ENCODE results near the gene STEAP1B.
A peak's percentile ranks its signal among the peaks of the same experiment; 100 is the strongest.
"Not testable (repeated sequence)": the region's sequence is repeated elsewhere in the genome, so short reads cannot be mapped to it uniquely, and the experiment has no call there.

STEAP1B gene

DNA sequence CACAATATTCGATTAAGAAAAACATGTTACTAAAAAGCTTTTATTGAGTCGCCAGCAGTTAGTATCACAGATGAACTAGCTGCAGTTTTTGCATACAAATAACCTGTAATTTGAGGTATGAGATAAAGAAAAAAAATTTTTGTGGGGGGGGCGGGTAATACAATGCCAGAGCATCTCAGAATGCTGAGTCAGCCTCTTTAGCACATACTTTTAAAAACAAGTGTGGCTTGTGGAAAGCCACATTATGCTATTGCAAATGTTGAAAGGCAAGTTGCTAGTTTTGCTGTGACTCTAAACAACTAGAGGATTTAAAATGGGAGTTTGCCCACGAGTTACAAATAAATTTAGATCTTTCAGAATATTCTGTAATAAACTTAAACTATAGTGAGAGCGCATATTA lies 2.1 kb upstream of the STEAP1B start:
- DNase-seq; in situ Hi-C loops (cut with MboI; ENCODE audit: low pct_unique_long_range_greater_than_20kb, low sequenced_read_pairs): not testable (repeated sequence)

DNA sequence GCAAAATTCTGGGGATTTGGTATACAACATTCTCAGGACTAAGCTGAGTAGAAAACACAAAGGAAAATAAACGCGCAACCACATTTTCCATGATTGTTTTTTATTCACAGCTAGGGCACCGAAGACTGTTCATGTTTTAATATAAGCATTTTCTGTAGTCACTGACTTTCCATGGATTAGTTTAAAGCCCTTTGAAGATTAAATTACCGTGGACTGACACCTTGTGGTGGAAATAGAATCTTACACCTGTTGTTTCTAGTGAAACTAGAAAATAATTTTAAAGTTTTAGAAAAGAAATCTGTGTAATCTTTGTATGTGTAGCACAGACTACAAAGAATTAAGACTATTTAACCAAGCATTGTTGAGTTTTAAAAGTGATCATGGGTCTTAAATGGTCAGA lies 1.3 kb upstream of the STEAP1B start:
- in situ Hi-C loops (cut with MboI; ENCODE audit: low pct_unique_long_range_greater_than_20kb, low sequenced_read_pairs): not testable (repeated sequence)
- peak; percentile 26 for DNase-seq

DNA sequence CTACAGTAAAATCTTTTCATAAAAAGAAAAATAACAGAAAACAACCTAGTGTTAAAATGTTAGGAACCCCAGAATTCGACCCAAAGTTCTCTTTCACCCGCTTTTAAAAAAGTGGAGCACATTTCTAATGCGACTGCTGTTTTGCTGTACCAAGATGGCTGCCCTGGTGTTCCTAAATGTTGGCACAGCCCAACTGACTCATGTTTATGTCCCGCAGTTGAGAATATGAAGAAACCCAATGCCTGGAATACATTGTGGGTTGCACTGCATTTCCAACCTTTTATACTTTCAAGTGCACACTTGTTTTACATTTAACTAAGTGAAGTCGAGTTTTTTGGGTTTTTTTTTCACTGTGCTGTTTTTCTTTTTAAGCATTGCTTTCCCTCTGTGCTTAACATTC lies 944 bp downstream of the STEAP1B start:
- DNase-seq: no peak

DNA sequence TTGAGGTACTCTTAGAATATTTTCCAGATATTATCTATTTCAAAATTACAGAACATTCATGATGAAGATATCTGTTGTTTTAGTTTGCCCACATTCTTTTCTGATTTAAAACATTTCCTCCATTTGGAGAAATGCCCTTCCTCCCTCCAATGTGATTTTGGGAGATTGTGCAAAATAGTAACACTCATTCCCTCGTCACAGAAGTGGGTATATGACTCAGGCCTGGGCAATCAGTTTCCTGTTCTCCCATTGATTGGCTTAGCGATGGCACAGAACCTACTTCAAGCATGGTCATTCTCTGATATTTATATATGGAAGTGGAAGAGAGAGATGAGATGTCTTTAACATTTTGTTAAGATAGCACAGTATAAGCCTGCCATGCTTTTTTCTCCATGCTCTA lies 3.1 kb downstream of the STEAP1B start:
- DNase-seq; in situ Hi-C loops (cut with MboI; ENCODE audit: low pct_unique_long_range_greater_than_20kb, low sequenced_read_pairs): not testable (repeated sequence)

More for the DNA sequence above, 944 bp downstream of the STEAP1B start:
- in situ Hi-C loops (cut with MboI; ENCODE audit: low pct_unique_long_range_greater_than_20kb, low sequenced_read_pairs): no loop called here

DNA sequence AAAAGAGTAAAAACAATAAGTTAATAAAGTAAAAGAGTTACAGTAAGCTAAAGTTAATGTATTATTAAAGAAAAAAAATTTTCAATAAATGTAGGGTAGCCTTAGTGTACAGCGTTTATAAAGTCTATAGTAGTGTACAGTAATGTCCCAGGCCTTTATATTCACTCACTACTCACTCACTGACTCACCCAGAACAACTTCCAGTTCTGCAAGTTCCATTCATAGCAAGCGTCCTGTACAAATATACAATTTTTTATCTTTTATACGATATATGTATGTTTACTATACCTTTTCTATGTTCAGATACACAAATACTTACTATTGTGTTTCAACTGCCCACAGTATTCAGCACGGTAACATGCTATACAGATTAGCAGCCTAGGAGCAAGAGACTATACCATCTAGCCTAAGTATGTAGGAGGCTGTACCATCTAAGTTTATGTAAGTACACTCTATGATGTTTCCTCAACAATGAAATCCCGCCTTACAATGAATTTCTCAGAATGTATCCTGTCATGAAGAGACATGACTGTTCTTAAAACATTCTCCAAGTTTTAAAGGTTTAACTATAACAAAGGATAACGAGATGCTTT lies 3.6 kb downstream of the STEAP1B start:
- in situ Hi-C loops (cut with MboI; ENCODE audit: low pct_unique_long_range_greater_than_20kb, low sequenced_read_pairs); DNase-seq: not testable (repeated sequence)

DNA sequence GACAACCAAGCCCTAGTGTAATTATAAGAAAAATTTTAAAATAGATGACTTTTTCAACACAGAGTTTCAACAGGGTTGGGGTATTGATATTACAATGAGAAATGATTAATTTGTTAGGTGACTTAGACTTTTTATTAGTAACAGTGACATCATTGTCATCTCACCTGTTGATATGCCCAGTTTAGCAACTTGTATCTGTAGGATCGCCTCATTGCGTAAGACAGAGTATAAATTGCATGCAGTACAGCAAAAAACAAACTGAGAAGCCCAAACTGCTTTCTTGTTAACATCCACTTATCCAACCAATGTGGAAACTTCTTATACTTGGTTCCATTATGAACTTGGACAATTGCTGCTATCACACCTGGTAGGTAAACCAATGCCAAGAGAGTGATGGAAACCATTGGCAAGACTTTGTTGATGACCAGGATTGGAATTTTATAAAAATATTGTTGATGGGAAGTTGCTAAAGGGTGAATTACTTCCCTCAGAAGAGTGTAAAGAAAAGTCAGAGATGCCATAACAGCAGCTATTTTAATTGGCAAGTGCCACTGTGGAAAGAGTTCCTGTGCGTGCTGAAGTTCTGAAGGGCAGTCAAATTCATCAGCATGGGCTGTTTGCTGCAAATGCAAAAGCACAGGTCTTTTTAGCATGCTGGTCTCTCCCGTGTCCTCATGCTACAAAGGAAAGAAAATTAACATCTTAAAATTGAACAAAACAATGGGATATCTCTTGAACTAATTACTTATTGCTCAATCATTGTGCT lies 6.6 kb downstream of the STEAP1B start:
- DNase-seq; in situ Hi-C loops (cut with MboI; ENCODE audit: low pct_unique_long_range_greater_than_20kb, low sequenced_read_pairs): not testable (repeated sequence)

DNA sequence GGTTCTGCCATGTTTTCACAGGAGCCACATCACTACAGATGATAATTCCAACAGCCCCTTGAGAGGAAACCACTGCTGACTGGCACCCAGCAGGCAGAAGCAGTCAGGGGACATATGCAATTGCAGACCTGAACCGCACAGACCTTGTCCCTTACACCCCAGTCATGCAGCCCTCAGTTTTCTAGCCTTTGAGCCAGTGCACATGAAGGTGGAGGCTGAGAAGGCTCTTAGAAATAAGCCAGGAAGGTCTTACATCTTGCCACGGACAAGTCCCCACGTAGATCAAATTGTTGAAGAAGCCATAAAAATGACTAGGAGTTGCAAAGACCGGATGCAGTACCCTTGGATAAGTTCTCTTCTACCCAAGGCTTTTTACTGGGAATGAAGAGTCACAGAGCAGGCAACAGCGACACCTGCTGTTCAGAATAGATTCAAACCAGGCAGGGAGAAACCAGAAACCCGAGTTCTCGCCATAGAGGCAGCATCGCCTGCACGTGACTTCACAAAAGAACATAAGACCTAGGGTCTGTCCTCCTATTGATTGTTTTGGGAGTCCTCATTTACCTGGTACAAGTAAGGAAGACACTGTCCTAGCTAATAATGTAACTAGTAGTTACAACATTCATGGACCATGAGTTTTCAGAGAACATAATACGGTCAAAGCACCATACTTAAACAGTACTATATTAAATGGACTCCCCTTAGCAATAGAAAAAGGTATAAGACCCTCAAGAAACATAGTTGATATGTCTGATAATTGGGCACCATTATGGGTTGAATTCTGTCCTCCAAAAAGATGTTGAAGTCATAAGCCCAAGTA lies 11.1 kb downstream of the STEAP1B start:
- peak; percentile 73 for DNase-seq
- in situ Hi-C loops (cut with MboI; ENCODE audit: low pct_unique_long_range_greater_than_20kb, low sequenced_read_pairs): loop anchor here (10.0 kb wide), 1 partner anchor 384 kb away; no protein-coding TSS in a partner anchor

DNA sequence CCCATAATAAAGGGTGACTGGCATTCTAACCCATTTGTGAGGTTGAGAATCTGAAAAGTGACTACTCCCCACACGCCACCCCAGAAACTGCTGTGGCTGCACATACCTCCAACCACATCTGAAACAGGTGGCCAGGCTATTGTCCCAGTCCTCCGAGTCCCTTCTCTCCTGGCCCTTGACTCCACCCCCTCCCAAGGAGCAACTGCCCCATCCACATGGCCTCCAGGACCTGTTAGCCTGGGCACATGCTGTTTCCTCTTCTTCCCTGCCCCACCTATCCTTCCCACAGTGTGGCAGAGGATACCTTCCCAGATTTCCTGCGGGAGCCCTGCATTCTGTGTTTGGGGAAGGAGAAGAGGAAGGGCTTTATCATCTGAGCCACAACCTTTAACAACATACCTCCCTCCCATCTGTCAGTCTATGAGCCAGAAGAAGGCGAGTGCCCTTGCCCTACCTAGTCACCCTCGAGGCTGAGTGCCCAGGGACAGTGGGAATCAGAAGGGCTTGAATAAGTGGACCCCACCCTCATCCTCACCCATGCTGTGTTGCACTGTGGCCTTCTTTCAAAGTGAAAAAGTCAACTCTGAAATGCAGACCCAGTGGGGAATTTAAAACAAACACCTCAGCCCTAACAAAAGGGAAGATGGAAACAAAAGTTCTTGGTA lies 11.9 kb downstream of the STEAP1B start:
- in situ Hi-C loops (cut with MboI; ENCODE audit: low pct_unique_long_range_greater_than_20kb, low sequenced_read_pairs): loop anchor here (10.0 kb wide), 1 partner anchor 383 kb away; no protein-coding TSS in a partner anchor

DNA sequence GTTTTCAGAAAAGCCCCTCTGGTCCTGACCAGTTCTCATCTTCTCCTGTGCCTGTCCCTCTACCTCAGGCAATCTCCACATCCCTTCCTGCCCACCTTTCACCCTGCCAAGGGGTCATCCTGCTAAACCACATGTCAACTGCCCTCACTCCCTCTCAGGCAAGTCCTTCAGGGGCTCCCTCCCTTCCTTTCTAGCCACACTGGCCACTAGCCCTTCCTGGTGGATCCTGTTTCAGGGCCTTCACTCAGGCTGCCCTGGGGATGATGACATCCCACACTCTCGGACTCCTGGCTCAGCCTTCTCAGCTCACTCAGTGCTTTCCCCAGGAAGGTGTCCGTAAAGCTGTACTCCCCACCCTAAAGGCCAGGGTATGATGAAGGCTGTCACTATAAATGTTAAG lies 13.4 kb downstream of the STEAP1B start:
- DNase-seq: no peak
- in situ Hi-C loops (cut with MboI; ENCODE audit: low pct_unique_long_range_greater_than_20kb, low sequenced_read_pairs): loop anchor here (10.0 kb wide), 1 partner anchor 382 kb away; no protein-coding TSS in a partner anchor

More for the DNA sequence above, 11.9 kb downstream of the STEAP1B start:
- no peak for DNase-seq

DNA sequence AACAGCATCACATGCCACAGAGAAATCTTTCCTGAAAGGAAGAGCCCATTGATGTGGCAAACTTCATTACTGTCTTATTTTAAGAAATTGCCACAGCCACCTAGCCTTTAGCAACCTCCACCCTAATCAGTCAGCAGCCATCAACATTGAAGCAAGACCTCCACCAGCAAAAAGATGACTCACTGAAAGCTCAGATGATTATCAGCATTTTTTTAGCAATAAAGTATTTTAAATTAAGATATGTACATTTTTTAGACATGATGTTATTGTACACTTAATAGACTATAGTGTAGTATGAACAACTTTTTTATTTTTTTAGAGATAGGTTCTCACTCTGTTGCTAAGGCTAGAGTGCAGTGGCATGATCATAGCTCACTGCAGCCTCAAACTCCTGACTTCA lies 14.8 kb downstream of the STEAP1B start:
- DNase-seq: no peak

DNA sequence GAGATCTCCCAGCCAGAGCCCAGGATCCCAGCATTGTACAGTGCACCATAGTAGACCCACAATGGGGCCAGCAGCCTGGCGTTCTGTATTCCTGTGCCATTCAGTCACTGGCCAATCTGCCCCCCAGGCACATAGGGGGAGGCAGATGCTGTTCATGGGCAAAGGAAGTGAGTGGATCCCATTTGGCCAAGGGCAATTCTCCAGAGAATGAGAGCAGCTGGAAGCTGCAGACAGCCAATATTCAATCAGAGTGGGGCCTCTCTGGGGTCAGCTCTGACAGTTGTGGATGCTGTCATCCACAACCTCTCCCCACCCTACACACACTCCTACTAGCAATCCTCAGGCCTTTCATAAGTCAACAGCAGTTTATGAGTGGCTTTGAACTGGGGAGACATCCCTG lies 17.5 kb downstream of the STEAP1B start:
- no peak for DNase-seq
- in situ Hi-C loops (cut with MboI; ENCODE audit: low pct_unique_long_range_greater_than_20kb, low sequenced_read_pairs): loop anchor here (10.0 kb wide), 1 partner anchor 378 kb away; no protein-coding TSS in a partner anchor

More for the DNA sequence above, 14.8 kb downstream of the STEAP1B start:
- in situ Hi-C loops (cut with MboI; ENCODE audit: low pct_unique_long_range_greater_than_20kb, low sequenced_read_pairs): loop anchor here (10.0 kb wide), 1 partner anchor 380 kb away; no protein-coding TSS in a partner anchor

DNA sequence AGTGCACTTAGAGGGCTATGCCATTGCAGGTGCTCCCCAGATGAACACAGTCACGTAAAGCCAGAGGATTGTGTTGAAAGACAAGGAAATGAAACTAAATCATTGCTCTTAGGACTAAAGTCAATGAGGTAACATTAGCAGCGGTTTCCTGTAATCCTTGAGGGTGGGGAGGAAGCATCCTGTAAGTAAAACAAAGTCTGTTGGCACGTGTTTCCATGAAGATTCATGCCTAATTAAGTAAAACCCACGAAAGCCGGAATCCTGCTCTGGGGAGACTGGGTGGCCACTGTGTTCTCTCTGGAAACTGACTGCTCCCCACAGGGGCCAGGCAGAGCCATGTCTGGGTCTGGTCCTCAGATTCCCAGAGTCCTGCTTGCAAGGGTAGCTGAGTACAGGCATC lies 18.3 kb downstream of the STEAP1B start:
- in situ Hi-C loops (cut with MboI; ENCODE audit: low pct_unique_long_range_greater_than_20kb, low sequenced_read_pairs): loop anchor here (10.0 kb wide), 1 partner anchor 377 kb away; no protein-coding TSS in a partner anchor
- DNase-seq: no peak

DNA sequence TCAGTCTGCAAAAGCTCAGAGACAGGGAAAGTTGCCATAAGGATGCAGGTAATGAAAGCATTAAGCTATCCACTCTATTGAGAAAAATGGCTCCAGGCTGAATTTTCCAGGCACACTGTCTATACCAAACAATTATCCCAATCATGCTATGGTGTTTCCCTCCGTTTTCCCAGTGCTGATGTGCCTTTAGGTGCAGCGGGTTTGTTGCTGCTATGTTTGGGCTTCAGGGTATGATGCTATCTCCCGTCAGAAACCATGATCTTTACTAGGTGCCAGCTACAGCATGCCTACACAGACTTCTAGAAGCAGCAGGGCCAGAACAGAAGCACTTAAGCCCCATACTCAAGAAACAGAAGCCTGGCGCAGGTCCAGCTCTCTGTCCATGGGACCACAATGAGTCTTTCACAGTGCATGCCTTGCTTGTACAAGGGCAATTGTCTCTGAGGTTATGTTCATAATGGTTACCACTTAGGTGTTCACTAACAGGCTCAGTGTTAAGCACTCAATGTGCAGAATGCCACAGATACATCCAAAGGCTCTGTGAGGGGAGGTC lies 19.4 kb downstream of the STEAP1B start:
- in situ Hi-C loops (cut with MboI; ENCODE audit: low pct_unique_long_range_greater_than_20kb, low sequenced_read_pairs): loop anchor here (10.0 kb wide), 1 partner anchor 376 kb away; no protein-coding TSS in a partner anchor

DNA sequence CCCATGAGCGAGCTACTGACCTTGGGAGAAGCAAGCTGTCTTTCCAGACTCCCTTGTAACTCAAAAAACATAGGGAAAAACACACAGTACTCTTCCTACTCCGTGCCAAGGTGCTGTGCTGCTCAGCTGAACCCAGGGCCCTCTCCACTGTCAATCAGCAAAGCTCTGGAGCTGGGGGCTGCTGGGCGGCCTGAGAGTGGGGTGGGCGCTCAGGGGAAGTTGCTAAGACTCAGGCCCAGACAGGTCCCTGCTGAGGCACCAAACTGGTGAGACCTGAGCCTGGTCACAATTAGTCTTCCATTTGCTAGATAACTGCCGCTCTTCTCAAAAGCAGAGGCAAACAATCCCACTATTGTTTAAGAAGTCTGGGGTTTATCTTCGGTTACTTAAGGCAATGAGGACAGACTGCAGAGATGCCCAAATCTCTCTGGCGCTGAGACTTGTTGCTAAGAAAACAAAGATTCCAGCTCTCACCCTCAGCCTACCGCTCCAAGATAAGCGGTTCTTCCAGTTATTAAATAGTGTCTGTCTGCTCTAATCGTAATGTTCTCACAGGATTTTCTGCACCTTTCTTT lies 22.0 kb downstream of the STEAP1B start:
- in situ Hi-C loops (cut with MboI; ENCODE audit: low pct_unique_long_range_greater_than_20kb, low sequenced_read_pairs): no loop called here
- no peak for DNase-seq

More for the DNA sequence above, 19.4 kb downstream of the STEAP1B start:
- no peak for DNase-seq

DNA sequence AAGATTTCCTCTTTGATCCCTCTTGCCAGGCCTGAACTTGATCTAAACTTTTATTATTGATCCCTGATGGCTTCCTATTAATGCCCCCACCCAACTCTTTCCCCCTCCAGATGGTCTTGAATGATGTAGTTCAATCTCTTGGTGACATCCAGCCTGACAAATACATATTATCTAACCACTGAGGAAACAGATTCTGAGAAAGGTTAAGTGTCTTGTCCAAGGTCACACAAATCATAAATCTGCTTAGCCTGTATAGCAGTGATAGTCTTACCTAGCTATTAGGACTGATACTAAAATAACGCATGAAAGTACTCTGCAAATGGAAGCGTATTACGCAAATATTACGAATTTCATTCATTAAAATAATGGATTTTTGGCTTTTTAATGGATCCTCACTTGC lies 22.7 kb downstream of the STEAP1B start:
- in situ Hi-C loops (cut with MboI; ENCODE audit: low pct_unique_long_range_greater_than_20kb, low sequenced_read_pairs): no loop called here
- no peak for DNase-seq

DNA sequence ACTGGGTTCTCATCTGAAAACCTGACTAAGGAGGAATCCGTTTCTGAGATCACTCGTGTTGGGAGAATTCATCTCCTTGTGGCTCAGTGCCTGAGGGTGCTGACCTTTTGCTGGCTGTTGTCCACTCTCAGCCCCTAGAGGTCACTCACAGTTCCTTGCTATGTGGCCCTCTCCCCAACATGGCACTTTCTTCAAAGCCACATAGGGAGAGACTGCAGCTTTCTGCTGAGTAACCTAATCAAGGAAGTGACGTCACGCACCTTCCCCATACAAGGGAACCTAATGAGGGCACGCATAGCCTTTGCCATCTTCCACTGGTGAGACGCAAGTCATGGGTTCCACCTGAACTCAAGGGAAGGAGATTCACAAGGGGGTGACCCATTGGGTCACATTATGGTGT lies 23.2 kb downstream of the STEAP1B start:
- in situ Hi-C loops (cut with MboI; ENCODE audit: low pct_unique_long_range_greater_than_20kb, low sequenced_read_pairs): no loop called here
- DNase-seq: no peak

DNA sequence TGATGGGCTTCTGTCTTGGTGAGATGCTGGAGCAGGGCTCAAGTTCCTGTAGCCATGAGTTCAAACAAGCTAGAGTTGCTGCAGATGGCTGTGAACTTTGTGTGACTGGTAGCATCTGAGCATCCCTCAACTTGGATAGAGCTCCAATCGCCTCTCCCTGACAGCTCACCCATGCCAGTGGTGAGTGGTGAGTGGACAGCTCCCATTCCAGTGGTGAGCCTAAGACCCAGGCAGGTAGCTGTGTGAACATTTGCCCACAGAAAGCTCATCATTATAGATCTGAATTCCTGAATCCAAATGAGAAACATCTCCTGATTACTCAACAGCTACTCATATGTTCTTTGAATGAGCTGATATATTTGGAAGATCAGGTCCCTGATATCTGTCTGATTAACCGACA lies 25.3 kb downstream of the STEAP1B start:
- no peak for DNase-seq
- in situ Hi-C loops (cut with MboI; ENCODE audit: low pct_unique_long_range_greater_than_20kb, low sequenced_read_pairs): no loop called here

DNA sequence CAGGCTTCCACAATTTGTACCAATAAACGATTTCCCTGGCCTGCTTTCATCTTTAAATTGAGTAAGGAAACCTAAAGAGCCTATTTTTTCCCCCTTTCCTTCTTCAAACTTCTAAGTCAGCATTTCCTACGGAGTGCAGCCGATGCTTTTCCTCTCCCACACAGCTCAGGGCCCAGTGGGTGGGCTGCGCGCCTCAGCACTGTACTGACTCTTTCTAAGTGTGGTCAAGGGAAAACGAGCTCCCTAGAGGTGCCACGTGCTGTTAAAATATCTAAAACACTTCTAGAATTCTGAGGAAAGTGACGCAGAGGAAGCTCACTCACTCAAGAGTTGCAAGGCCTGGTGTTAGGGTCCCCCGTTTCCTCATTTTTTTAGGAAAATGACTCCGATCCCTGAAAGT lies 29.0 kb downstream of the STEAP1B start:
- in situ Hi-C loops (cut with MboI; ENCODE audit: low pct_unique_long_range_greater_than_20kb, low sequenced_read_pairs): no loop called here
- no peak for DNase-seq
